ENCODE data around the gene ITGAX.
"Not testable (repeated sequence)": the region's sequence is repeated elsewhere in the genome, so short reads cannot be mapped to it uniquely, and the experiment has no call there.

ITGAX gene

DNA sequence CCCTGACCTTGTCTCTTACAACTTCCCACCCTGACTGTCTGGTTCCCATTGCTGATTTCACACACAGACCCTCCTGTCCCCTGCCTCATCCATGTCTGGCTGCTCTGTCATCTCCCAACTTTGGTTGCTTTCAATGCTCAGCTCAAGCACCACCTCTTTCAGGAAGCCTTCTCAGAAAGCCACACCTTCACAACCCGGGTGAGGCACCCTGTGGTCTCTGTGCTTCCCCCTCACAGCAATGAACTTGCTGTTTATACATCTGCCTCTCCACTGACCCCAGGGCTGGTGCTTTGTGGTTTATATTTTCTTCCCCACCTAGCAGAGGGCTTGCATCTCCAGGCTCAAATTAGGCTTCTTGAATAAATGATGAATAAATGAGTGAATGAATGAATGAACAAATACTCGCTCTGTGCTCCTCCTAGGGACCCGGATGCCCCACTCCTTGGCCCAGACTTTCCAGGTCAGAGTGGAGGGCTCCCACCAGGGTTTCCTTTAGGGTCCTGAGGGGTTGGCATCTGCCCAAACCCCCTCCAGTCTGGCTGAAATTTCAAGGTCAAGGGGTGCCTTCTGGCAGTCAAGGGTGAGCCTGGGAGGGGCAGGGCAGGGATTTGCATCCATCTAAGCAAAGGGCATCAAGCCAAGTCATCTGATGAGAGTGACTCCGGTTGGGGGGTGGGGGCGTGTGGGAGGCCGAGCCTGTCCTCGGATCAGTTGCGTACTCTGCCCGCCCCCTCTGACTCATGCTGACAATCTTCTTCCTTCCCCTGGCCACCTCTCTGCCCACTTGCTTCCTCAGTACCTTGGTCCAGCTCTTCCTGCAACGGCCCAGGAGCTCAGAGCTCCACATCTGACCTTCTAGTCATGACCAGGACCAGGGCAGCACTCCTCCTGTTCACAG, at the start of gene ITGAX:
ITGAX (plus strand) TSS at position 783 of the 898 bp plus-strand sequence; CDS start at position 862, 79 bp downstream.
- peak; percentile 37 for DNase-seq

DNA sequence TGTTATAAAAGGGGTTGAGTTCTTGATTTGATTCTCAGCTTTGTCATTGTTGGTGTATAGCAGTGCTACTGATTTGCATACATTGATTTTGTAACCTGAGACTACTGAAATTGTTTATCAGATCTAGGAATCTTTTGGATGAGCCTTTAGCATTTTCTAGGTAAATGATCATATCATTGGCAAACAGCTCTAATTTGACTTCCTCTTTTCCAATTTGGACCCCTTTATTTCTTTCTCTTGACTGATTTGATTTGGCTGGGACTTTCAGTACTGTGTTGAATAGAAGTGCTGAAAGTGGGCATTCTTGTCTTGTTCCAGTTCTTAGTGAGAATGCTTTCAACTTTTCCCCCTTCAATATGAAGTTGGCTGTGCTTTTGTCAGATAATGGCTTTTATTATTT, 49.8 kb upstream of the ITGAX start:
- no peak for DNase-seq

- DNase-seq, result not testable (repeated sequence)
Observed at GRCh38 chr16:31308381-31308780, 46.6 kb upstream of the ITGAX start.

DNA sequence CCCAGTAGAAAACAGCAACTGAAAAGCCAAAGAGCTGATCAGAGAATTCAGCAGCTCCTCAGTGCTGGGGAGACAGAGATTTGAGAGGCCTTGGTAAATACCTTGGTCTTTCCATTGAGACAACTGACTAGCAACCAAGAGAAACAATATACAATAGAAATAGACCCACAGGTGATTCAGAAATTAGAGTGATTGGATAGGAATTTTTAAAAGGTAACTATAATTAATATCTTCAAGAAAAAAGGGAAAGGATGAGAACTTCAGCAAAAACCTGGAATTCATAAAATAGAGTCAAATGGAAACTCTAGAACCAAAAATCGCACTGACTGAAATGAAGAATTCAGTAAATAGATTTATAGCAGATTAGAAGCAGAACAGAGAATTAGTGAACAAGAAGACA, 32.5 kb upstream of the ITGAX start:
- DNase-seq, result no peak

DNA sequence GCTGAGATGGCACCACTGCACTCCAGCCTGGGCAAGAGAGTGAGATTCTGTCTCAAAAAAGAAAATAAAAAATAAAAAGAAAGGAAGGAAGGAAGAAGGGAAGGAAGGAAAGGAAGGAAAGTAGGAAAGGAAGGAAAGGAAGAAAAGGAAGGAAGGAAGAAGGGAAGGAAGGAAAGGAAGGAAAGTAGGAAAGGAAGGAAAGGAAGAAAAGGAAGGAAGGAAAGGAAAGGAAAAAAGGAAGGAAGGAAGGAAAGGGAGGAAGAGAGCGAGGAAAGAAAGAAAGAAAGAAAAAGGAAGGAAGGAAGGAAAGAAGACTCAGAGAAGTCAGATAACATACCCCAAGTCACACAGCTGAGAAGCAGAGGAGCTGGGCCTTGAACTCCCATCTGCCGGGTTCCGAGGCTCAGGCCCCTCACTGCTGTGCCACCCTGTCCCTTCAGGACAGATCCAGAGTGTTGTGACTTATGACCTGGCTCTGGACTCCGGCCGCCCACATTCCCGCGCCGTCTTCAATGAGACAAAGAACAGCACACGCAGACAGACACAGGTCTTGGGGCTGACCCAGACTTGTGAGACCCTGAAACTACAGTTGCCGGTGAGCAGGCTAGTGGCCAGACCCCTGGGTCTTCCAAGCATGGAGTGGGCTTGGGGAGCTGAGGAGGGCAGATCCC, 30.9 kb upstream of the ITGAX start:
- no peak for DNase-seq

DNA sequence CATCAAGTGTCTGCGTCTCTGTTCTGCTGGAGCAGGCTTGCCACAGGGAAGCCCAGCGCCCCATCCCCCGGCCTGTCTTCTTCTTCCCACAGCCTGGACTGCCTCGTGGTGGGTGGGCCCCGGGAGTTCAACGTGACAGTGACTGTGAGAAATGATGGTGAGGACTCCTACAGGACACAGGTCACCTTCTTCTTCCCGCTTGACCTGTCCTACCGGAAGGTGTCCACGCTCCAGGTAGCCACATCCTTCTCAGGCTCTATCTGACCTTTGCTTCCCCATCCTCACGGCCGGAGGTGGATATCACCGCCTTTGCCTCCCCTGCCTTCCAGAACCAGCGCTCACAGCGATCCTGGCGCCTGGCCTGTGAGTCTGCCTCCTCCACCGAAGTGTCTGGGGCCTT, 29.8 kb upstream of the ITGAX start:
- DNase-seq, result no peak

DNA sequence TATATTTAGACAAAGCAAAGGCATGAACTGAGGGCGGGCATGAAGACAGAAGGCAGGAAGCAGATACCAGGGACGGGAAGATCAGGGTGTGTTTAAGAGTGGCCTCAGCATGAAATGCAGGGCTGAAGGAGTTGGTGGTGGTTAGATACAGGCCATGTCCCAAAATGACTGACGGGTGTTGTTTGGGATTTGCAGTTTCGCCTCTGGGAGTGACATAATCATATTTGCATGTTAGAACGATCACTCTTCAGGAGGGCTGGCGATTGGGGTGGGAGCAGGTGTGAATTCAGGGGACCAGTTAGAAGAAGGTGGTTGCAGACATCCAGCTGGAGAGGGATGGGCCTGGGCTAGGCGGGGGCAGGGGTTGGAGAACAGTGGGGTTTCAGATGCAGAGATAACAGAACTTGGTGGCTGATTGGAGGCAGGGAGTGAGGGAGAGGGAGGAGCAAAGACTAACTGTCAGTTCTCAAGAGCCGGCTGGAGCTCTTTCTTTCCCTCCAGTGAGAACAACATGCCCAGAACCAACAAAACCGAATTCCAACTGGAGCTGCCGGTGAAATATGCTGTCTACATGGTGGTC, 27.2 kb upstream of the ITGAX start:
- DNase-seq, result no peak

DNA sequence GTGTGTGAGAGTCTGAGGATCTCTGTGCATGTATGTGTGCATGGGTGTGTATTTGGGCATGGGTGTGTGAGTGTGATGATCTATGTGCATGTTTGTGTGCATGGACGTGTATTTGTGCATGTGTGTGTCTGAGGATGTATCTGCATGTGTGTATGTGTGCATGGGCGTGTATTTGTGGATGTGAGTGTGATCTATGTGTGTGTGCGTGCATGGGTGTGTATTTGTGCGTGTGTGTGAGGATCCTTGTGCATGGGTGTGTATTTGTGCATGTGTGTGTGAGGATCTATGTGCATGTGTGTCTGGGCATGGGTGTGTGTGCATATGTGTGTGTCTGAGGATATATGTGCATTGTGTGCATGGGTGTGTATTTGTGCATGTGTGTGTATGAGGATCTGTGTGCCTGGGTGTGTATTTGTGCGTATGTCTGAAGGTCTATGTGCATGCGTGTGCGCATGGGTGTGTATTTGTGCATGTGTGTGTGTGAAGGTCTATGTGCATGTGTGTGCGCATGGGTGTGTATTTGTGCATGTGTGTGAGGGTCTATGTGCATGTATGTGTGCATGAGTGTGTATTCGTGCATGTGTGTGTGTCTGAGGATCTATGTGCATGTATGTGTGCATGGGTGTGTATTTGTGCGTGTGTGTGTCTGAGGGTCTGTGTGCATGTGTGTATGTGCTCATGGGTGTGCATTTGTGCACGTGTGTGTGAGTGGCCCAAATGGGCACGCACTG, 26.5 kb upstream of the ITGAX start:
- no peak for DNase-seq

GRCh38 chr16:31329671-31330552, 25.1 kb upstream of the ITGAX start:
- DNase-seq, result no peak

DNA sequence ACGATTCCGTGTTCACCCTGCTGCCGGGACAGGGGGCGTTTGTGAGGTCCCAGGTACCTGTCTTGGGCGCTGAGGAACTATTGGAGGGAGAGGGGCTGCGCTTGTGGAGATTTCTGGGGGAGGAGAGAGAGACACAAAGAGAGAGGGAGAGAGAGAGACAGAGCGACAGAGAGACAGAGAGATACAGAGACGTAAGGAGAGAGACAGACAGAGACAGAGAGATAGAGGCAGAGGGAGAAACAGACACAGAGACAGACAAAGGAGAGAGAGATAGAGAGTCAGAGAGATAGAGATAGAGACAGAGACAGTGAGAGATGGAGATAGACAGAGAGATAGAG, 24.5 kb upstream of the ITGAX start:
- DNase-seq, result no peak

GRCh38 chr16:31331141-31331764, 23.7 kb upstream of the ITGAX start:
- no peak for DNase-seq

GRCh38 chr16:31331807-31332301, 23.1 kb upstream of the ITGAX start:
- DNase-seq, result no peak

DNA sequence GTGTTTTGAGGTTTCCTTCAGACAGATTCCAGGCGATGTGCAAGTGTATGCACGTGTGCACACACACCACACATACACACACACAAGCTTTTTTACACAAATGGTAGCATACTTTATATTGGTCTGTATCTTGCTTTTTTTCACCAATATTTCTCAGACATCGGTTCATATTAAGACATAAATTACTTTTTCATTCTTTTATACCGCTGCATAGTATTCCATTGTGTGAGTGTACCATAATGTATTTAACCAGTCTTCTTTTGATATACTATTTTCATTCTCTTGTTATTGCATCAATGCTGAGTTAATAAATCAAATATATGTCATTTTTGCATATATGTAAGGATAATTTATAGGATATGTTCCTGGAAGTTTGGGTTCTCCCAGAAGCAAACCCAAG, 22.4 kb upstream of the ITGAX start:
- DNase-seq, result no peak

DNA sequence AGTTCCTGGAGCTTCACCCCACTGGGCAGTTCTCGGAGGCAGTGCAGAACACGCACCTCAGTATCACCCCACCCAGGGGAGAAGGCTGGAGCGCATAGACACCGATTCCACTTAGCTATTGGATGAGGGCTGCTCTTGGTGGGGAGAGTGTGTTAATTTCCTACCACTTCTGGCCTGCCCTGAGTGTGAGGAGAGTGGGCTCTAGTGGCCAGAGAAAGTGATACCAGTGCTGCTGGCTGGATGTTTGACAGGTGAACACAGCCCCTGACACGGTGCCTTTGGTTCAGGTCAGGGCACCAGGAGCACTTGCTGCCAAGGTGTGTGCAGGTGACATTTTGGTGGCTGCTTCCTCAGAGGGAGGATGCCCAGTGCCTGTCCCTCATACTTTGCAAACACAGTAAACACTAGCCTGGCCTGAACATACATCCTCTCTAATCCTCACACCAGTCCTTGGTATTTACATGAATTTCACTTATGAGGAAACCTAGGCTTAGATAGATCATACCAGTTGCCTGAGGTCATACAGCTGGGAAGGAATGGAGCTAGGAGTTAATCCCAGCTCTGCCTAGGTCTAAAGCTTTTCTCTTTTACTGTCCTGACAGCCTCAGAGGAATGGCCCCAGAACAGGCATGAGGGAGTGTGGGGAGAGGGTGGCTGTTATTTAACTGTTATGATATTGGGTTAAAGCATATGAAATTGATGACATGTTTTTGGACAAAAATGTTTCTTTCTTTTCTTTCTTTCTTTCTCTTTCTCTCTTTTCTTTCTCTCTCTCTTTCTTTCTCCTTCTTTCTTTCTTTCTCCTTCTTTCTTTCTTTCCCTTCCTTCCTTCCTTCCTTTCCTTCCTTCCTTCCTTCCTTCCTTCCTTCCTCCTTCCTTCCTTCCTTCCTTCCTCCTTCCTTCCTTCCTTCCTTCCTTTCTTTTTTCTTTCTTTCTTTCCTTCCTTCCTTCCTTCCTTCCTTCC, 21.0 kb upstream of the ITGAX start:
- no peak for DNase-seq

DNA sequence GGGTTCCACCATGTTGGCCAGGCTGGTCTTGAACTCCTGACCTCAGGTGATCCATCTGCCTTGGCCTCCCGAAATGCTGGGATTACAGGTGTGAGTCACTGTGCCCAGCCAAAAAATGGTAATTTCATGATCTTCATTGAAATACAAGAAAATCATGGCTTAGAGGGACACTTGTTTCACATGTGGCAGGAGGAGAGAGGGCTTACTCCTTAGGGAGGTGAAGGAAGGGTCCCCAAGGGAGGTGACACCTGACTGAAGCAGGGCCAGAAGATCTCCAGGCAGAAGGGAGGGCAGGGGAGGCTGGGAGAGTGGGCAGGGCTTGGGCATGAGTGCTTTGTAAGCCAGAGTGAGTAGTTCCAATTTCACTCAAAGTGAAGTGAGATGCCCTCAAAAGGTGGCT, 20.0 kb upstream of the ITGAX start:
- DNase-seq, result no peak

DNA sequence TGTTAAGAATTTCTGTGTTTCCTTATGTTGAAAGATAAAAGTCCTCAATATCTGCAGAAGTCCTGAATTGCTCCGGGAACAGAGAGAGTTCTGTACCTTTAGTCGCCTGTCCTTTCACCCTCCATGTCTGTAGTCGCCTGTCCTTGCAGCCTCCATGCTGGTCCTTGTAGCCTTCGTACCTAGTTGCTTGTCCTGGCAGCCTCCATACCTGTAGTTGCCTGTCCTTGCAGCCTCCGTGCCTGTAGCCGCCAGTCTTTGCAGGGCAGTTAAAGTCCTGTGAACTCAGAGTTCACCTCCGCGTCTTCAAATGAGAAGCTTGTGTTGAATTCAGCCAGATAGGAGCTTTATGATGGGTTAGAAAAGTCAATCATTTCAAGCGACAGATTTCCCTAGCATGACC, 19.5 kb upstream of the ITGAX start:
- DNase-seq, result no peak

- DNase-seq, result not testable (repeated sequence)
Observed at GRCh38 chr16:31338166-31338685, 16.8 kb upstream of the ITGAX start.

GRCh38 chr16:31344712-31345111, 10.3 kb upstream of the ITGAX start:
- no peak for DNase-seq

DNA sequence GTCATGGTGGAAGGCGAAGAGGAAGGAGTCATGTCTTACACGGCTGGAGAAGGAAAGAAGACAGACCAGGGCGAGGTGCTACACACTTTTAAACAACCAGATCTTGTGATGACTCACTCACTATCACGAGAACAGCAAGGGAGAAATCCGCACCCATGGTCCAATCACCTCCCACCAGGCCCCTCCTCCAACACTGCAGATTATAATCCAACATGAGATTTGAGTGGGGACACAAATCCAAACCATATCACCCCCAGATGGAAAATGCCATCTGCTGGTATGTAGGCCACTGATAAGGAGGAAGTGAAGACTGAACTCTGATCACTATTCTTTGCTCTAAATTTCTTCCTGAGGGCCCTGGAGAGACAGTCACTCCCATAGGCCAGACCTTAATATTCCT, 7.5 kb upstream of the ITGAX start:
- DNase-seq, result no peak

GRCh38 chr16:31348579-31348978, 6.4 kb upstream of the ITGAX start:
- no peak for DNase-seq

All from activated T-cell treated with anti-CD3 and anti-CD28 coated beads for 4 hours (primary cell).